Lower lobe of right lung (tissue), 2 donors: ENCODE measurements around the gene ADAMTS13. TPM values are rescaled to one million over a fixed set of nuclear protein-coding genes. Genes with fewer than 3 reads are reported as not detected.

Source experiments
- ATAC-seq, 2 donors: fragments of 200-7000 bp; cut with Tn5 transposase; one replicate each; pipeline ENCODE4 v1.9.1; 2020 to 2022; ENCODE audit warnings: mild to moderate bottlenecking in 2 of 2, moderate library complexity in 2 of 2
- DNase-seq: peaks from one replicate; pipeline ENCODE4 v3.0.0-alpha.2; 2020
- H3K27ac ChIP-seq: fragments of 200-600 bp; one replicate; pipeline ENCODE4 v1.8.0; 2022
- H3K27me3 ChIP-seq: fragments of 200-600 bp; one replicate; pipeline ENCODE4 v1.8.0; 2022; ENCODE audit warnings: low read depth
- H3K36me3 ChIP-seq: fragments of 200-600 bp; one replicate; pipeline ENCODE4 v1.8.0; 2022; ENCODE audit warnings: mild to moderate bottlenecking
- H3K4me1 ChIP-seq: fragments of 200-600 bp; one replicate; pipeline ENCODE4 v1.8.0; 2022
- H3K4me3 ChIP-seq: fragments of 200-600 bp; one replicate; pipeline ENCODE4 v1.8.0; 2022; ENCODE audit warnings: mild to moderate bottlenecking
- H3K9me3 ChIP-seq: fragments of 200-600 bp; one replicate; pipeline ENCODE4 v1.8.0; 2022
- intact Hi-C: fragments of 100-400 bp; cut with DNase I; formaldehyde crosslinking; loops from one replicate; pipeline ENCODE4 v1.11.0; 2022
- total RNA-seq: library from RNA; stranded (reverse); fragmentation: NEBNext Ultra II Directional; extraction: Animal tissue kit (Norgen Biotek cat#: 25700); gene quantifications from one replicate; pipeline ENCODE4 v1.2.1, GENCODE V29; 2021
- TF ChIP-seq, protein P1 (sequence below): fragments of 200-600 bp; IDR thresholded peaks from one replicate; pipeline ENCODE4 v1.8.0; 2022; ENCODE audit warnings: antibody characterized with exemption, mild to moderate bottlenecking
- donor health status: DM: no; HTN: yes; CAD: no; lungs with severe emphysema.

ADAMTS13 gene
- total RNA-seq, 1 donor from 2014 or later = 1.9 TPM

DNA sequence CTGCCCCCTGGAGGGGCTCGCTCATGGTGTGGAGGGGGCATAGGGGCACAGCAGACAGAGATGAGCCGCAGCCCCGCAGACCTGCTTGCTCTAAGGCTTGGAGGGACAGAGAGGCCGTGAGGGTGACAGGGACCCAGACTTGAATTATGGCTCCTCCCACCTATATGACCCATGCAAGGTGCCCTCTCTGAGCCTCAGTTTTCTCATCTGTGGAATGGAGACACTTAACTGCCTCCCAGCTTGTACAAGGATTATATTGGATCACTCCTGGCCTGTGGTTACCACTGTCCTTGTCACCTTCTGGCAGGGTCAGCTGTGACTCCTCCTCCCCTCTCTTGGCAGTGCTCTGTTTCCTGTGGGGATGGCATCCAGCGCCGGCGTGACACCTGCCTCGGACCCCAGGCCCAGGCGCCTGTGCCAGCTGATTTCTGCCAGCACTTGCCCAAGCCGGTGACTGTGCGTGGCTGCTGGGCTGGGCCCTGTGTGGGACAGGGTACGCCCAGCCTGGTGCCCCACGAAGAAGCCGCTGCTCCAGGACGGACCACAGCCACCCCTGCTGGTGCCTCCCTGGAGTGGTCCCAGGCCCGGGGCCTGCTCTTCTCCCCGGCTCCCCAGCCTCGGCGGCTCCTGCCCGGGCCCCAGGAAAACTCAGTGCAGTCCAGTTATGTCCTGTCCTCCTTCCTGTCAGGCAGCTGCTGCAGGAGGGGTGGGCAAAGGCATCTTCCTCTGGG, 32.9 kb downstream of the ADAMTS13 start:
- Histone ChIP-seq H3K27me3 (no peaks in the 10 kb centered on the region), H3K9me3 (no peaks in the 10 kb centered on the region), H3K27ac (no peak overlapping the region), H3K36me3 (no peaks in the 10 kb centered on the region), H3K4me3 (no peak overlapping the region), H3K4me1 (peaks cover 8% of the 10 kb centered on the region)
- DNase-seq = no peak
- TF ChIP-seq, protein P1, sequence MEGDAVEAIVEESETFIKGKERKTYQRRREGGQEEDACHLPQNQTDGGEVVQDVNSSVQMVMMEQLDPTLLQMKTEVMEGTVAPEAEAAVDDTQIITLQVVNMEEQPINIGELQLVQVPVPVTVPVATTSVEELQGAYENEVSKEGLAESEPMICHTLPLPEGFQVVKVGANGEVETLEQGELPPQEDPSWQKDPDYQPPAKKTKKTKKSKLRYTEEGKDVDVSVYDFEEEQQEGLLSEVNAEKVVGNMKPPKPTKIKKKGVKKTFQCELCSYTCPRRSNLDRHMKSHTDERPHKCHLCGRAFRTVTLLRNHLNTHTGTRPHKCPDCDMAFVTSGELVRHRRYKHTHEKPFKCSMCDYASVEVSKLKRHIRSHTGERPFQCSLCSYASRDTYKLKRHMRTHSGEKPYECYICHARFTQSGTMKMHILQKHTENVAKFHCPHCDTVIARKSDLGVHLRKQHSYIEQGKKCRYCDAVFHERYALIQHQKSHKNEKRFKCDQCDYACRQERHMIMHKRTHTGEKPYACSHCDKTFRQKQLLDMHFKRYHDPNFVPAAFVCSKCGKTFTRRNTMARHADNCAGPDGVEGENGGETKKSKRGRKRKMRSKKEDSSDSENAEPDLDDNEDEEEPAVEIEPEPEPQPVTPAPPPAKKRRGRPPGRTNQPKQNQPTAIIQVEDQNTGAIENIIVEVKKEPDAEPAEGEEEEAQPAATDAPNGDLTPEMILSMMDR = no peak
- intact Hi-C loops = no loop called here
- no peak for ATAC-seq

DNA sequence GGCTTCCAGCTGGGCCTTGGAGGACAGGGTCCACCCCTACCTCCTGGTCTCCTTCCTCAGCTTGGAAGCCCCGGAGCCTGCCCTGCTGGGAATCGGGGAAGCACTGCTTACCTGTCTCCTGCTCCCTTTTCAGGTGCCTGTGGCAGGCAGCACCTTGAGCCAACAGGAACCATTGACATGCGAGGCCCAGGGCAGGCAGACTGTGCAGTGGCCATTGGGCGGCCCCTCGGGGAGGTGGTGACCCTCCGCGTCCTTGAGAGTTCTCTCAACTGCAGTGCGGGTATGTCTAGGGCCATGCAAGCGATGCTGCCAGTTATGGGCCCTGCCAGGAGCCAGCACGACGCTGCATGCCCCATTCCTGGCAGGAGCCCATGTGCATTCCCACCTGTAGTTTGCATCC, 33.8 kb downstream of the ADAMTS13 start:
- intact Hi-C loops = no loop called here
- H3K4me1 ChIP-seq = peaks cover 14% of the 10 kb centered on the region
- DNase-seq = no peak
- no peak overlapping the region for H3K27ac ChIP-seq
- H3K27me3 ChIP-seq = no peaks in the 10 kb centered on the region
- H3K4me3 ChIP-seq = no peak overlapping the region
- no peak for ATAC-seq
- H3K9me3 ChIP-seq = no peaks in the 10 kb centered on the region
- H3K36me3 ChIP-seq = no peaks in the 10 kb centered on the region
- TF ChIP-seq, protein P1 = no peak

DNA sequence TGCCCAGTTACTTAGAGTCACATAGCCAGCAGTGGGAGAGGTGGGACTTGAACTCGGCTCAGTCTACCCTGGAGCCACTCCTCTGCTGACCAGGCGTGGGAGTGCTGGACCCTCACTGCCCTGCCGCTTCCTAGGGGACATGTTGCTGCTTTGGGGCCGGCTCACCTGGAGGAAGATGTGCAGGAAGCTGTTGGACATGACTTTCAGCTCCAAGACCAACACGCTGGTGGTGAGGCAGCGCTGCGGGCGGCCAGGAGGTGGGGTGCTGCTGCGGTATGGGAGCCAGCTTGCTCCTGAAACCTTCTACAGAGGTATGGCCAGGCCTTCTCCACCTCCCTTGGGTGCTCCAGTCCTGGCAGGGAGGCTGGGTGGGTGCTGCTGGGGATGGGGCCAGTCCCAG, 34.2 kb downstream of the ADAMTS13 start:
- Histone ChIP-seq H3K36me3 (no peaks in the 10 kb centered on the region), H3K27me3 (no peaks in the 10 kb centered on the region), H3K27ac (no peak overlapping the region), H3K9me3 (no peaks in the 10 kb centered on the region), H3K4me3 (no peak overlapping the region), H3K4me1 (peaks cover 16% of the 10 kb centered on the region)
- TF ChIP-seq, protein P1 = no peak
- ATAC-seq = no peak
- intact Hi-C loops = no loop called here
- DNase-seq = no peak

DNA sequence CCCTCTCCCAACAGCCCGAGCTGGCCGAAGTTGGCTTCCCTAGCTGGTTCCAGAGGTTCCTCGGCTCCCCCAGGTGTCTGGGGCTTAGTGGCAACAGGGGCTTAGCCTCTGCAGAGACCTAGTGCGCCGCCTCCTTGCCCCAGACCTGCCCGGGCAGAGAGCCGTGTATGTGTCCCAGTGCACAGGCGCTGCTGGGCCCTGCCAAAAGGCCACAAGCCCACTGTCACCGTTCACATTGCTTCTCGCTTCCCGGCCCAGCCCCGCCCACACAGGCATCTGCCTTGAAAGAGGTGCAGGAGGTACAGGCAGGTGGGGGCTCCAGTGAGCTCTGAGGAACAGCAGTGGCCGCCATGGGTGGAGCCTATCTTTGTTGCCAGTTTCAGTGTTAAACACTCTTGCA, 35.1 kb downstream of the ADAMTS13 start:
- Histone ChIP-seq H3K27ac (no peak overlapping the region), H3K4me3 (no peak overlapping the region), H3K9me3 (no peaks in the 10 kb centered on the region), H3K4me1 (peaks cover 16% of the 10 kb centered on the region), H3K36me3 (no peaks in the 10 kb centered on the region), H3K27me3 (no peaks in the 10 kb centered on the region)
- DNase-seq (no peak), ATAC-seq (no peak)
- intact Hi-C loops = no loop called here
- TF ChIP-seq, protein P1 = no peak

DNA sequence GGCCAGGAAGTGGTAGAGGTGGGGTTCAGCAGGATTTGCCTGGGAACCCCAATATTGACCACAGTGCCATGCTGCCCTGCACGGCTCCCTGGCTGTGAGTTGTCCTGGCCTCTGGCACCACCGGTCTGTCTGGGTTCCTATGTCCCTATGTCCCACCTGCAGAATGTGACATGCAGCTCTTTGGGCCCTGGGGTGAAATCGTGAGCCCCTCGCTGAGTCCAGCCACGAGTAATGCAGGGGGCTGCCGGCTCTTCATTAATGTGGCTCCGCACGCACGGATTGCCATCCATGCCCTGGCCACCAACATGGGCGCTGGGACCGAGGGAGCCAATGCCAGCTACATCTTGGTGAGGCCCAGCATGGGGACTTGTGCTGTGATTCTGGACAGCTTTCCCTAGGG, 35.6 kb downstream of the ADAMTS13 start:
- no peak for DNase-seq
- intact Hi-C loops = no loop called here
- Histone ChIP-seq H3K36me3 (no peaks in the 10 kb centered on the region), H3K9me3 (no peaks in the 10 kb centered on the region), H3K27ac (no peak overlapping the region), H3K4me1 (peaks cover 16% of the 10 kb centered on the region), H3K27me3 (no peaks in the 10 kb centered on the region), H3K4me3 (no peak overlapping the region)
- ATAC-seq = no peak
- TF ChIP-seq, protein P1 = no peak
